SK-N-SH treated with all-trans-retinoic acid at 6 μM for 48 hours (cell line): ENCODE measurements around the gene TRABD2B.

Experiments used
- ATAC-seq: fragments of 200-7000 bp; cut with Tn5 transposase; 3 replicates; pipeline ENCODE4 v1.9.1; 2020; ENCODE audit warnings: mild to moderate bottlenecking, moderate library complexity
- ARNTL ChIP-seq: fragments of 450-650 bp; formaldehyde crosslinking; IDR thresholded peaks from 2 replicates; pipeline ENCODE4 v1.5.0; 2020; ENCODE audit warnings: low read depth, mild to moderate bottlenecking, moderate library complexity, borderline replicate concordance
- BACH2 ChIP-seq: fragments of 250-450 bp; sonication (Bioruptor Pico); IDR thresholded peaks from 2 replicates; pipeline ENCODE4 v1.9.0; 2021; ENCODE audit warnings: mild to moderate bottlenecking, borderline replicate concordance
- CSDC2 ChIP-seq: fragments of 250-450 bp; sonication (Bioruptor Pico); IDR thresholded peaks from 2 replicates; pipeline ENCODE4 v1.5.0; 2020; ENCODE audit warnings: mild to moderate bottlenecking, moderate library complexity
- ESRRG ChIP-seq: fragments of 250-450 bp; sonication (Bioruptor Pico); IDR thresholded peaks from 2 replicates; pipeline ENCODE4 v1.6.1; 2021; ENCODE audit warnings: mild to moderate bottlenecking
- GLIS3 ChIP-seq: fragments of 250-450 bp; sonication (Bioruptor Pico); IDR thresholded peaks from 2 replicates; pipeline ENCODE4 v1.5.0; 2020; ENCODE audit warnings: mild to moderate bottlenecking, moderate library complexity
- ISL1 ChIP-seq: fragments of 250-450 bp; sonication (Bioruptor Pico); IDR thresholded peaks from 2 replicates; pipeline ENCODE4 v2.1.2; 2022; ENCODE audit warnings: mild to moderate bottlenecking, moderate library complexity
- OSR1 ChIP-seq: fragments of 250-450 bp; sonication (Bioruptor Pico); IDR thresholded peaks from 2 replicates; pipeline ENCODE4 v1.8.0; 2022; ENCODE audit warnings: moderate library complexity, mild to moderate bottlenecking, inconsistent platforms
- PPARA ChIP-seq: fragments of 250-450 bp; sonication (Bioruptor Pico); IDR thresholded peaks from 2 replicates; pipeline ENCODE4 v1.5.0; 2020; ENCODE audit warnings: mild to moderate bottlenecking, borderline replicate concordance
- SNAI2 ChIP-seq: fragments of 250-450 bp; sonication (Bioruptor Pico); IDR thresholded peaks from 2 replicates; pipeline ENCODE4 v1.5.0; 2020; ENCODE audit warnings: mild to moderate bottlenecking, moderate library complexity
- TCF4 ChIP-seq: fragments of 250-450 bp; sonication (Bioruptor Pico); IDR thresholded peaks from 2 replicates; pipeline ENCODE4 v1.8.0; 2021; ENCODE audit warnings: mild to moderate bottlenecking, moderate library complexity, borderline replicate concordance
- TOX ChIP-seq: fragments of 250-450 bp; sonication (Bioruptor Pico); IDR thresholded peaks from 2 replicates; pipeline ENCODE4 v1.8.0; 2021; ENCODE audit warnings: mild to moderate bottlenecking, moderate library complexity, borderline replicate concordance
- TSHZ2 ChIP-seq: fragments of 250-450 bp; sonication (Bioruptor Pico); IDR thresholded peaks from 2 replicates; pipeline ENCODE4 v1.5.0; 2020; ENCODE audit warnings: mild to moderate bottlenecking, moderate library complexity
- ZC3H10 ChIP-seq: fragments of 250-450 bp; sonication (Bioruptor Pico); IDR thresholded peaks from 2 replicates; pipeline ENCODE4 v1.5.1; 2021; ENCODE audit warnings: mild to moderate bottlenecking, moderate library complexity
- ZFP3 ChIP-seq: fragments of 250-450 bp; sonication (Bioruptor Pico); IDR thresholded peaks from 2 replicates; pipeline ENCODE4 v1.5.0; 2020; ENCODE audit warnings: mild to moderate bottlenecking, moderate library complexity
- ZFP30 ChIP-seq: fragments of 450-650 bp; formaldehyde crosslinking; IDR thresholded peaks from 2 replicates; pipeline ENCODE4 v1.5.0; 2022; ENCODE audit warnings: mild to moderate bottlenecking, moderate library complexity
- ZNF565 ChIP-seq: fragments of 450-650 bp; formaldehyde crosslinking; conservative IDR thresholded peaks from 2 replicates; pipeline ENCODE4 v1.5.0; 2020; ENCODE audit warnings: low read depth, mild to moderate bottlenecking, moderate library complexity
- ZNF70 ChIP-seq: fragments of 450-650 bp; formaldehyde crosslinking; IDR thresholded peaks from 2 replicates; pipeline ENCODE4 v1.5.0; 2020; ENCODE audit warnings: mild to moderate bottlenecking, moderate library complexity
- ZNF8 ChIP-seq: fragments of 450-650 bp; formaldehyde crosslinking; IDR thresholded peaks from 2 replicates; pipeline ENCODE4 v1.5.0; 2020; ENCODE audit warnings: mild to moderate bottlenecking, moderate library complexity
- TF ChIP-seq, protein P1 (sequence below): fragments of 250-450 bp; sonication (Bioruptor Pico); IDR thresholded peaks from 2 replicates; pipeline ENCODE4 v1.8.0; 2021; ENCODE audit warnings: low read depth, mild to moderate bottlenecking, moderate library complexity, borderline replicate concordance
- TF ChIP-seq, protein P2 (sequence below): fragments of 250-450 bp; sonication (Bioruptor Pico); IDR thresholded peaks from 2 replicates; pipeline ENCODE4 v1.5.1; 2020; ENCODE audit warnings: low read depth, mild to moderate bottlenecking, moderate library complexity
- TF ChIP-seq, protein P3 (sequence below): fragments of 250-450 bp; sonication (Bioruptor Pico); IDR thresholded peaks from 2 replicates; pipeline ENCODE4 v1.5.1; 2021; ENCODE audit warnings: mild to moderate bottlenecking, moderate library complexity

Gene TRABD2B

GRCh38 chr1:47995306-47996050 is 1.7 kb downstream of the TRABD2B start:
- ATAC-seq: no peak
- TF ChIP-seq SNAI2 (no peak), ZNF8 (CRISPR knock-in tag) (no peak), TCF4 (CRISPR knock-in tag) (no peak), ZNF565 (CRISPR knock-in tag) (no peak), PPARA (no peak), ISL1 (CRISPR knock-in tag) (no peak), GLIS3 (CRISPR knock-in tag) (no peak), TOX (no peak), ZC3H10 (no peak), ZNF70 (CRISPR knock-in tag) (no peak), CSDC2 (no peak), ARNTL (CRISPR knock-in tag) (no peak), TSHZ2 (CRISPR knock-in tag) (no peak), BACH2 (CRISPR knock-in tag) (no peak)
- TF ChIP-seq, protein P1, sequence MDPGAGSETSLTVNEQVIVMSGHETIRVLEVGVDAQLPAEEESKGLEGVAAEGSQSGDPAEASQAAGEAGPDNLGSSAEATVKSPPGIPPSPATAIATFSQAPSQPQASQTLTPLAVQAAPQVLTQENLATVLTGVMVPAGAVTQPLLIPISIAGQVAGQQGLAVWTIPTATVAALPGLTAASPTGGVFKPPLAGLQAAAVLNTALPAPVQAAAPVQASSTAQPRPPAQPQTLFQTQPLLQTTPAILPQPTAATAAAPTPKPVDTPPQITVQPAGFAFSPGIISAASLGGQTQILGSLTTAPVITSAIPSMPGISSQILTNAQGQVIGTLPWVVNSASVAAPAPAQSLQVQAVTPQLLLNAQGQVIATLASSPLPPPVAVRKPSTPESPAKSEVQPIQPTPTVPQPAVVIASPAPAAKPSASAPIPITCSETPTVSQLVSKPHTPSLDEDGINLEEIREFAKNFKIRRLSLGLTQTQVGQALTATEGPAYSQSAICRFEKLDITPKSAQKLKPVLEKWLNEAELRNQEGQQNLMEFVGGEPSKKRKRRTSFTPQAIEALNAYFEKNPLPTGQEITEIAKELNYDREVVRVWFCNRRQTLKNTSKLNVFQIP: no peak
- TF ChIP-seq, protein P2, sequence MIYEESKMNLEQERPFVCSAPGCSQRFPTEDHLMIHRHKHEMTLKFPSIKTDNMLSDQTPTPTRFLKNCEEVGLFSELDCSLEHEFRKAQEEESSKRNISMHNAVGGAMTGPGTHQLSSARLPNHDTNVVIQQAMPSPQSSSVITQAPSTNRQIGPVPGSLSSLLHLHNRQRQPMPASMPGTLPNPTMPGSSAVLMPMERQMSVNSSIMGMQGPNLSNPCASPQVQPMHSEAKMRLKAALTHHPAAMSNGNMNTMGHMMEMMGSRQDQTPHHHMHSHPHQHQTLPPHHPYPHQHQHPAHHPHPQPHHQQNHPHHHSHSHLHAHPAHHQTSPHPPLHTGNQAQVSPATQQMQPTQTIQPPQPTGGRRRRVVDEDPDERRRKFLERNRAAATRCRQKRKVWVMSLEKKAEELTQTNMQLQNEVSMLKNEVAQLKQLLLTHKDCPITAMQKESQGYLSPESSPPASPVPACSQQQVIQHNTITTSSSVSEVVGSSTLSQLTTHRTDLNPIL (CRISPR knock-in tag): no peak

DNA sequence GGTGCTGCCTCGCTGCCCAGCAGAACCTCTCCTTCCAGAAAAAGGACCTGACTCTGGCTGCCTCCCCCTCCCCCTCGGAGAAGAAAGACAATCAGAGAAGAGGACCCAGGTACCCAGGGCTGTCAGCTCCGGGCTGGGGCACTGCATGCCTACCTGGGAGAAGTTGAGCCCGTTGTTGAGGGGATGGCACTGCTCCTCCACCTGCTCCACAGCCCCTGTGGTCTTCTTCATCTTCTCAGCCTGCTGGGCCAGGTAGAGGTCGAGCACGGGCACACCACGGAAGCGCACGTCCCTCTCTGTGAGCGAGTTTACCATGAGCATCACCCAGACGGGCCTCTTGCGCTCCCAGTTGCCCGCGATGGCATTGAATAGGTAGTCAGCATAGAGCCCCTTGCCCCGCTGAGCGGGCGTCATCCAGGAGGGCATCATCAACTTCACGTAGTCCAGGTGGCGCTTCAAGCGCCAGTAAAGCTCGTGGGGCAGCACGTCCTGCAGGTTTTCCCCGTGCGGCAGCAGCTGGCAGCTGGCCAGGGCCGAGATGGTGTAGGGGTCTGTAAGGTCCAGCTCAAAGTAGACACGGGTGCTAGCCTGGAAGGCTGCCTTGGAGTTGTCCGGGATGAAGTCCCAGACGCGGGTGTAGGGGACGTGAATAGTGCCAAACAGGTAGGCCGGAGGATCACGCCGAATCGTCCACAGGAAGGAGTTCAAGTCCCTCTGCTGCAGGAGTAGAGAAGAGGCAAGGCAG is 3.1 kb downstream of the TRABD2B start:
- TF ChIP-seq SNAI2 (no peak), OSR1 (CRISPR knock-in tag) (no peak), ESRRG (CRISPR knock-in tag) (no peak), ZNF70 (CRISPR knock-in tag) (no peak), ZNF565 (CRISPR knock-in tag) (no peak), ZFP3 (CRISPR knock-in tag) (no peak), ZNF8 (CRISPR knock-in tag) (no peak), ZFP30 (CRISPR knock-in tag) (no peak), ARNTL (CRISPR knock-in tag) (no peak), ZC3H10 (no peak), BACH2 (CRISPR knock-in tag) (no peak), TOX (no peak), TCF4 (CRISPR knock-in tag) (no peak)
- TF ChIP-seq, protein P3, sequence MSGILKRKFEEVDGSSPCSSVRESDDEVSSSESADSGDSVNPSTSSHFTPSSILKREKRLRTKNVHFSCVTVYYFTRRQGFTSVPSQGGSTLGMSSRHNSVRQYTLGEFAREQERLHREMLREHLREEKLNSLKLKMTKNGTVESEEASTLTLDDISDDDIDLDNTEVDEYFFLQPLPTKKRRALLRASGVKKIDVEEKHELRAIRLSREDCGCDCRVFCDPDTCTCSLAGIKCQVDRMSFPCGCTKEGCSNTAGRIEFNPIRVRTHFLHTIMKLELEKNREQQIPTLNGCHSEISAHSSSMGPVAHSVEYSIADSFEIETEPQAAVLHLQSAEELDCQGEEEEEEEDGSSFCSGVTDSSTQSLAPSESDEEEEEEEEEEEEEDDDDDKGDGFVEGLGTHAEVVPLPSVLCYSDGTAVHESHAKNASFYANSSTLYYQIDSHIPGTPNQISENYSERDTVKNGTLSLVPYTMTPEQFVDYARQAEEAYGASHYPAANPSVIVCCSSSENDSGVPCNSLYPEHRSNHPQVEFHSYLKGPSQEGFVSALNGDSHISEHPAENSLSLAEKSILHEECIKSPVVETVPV (CRISPR knock-in tag): no peak
- ATAC-seq: no peak

GRCh38 chr1:47993416-47993740 is 3.8 kb downstream of the TRABD2B start:
- ATAC-seq: no peak
- TF ChIP-seq TCF4 (CRISPR knock-in tag) (no peak), ZNF70 (CRISPR knock-in tag) (no peak)
